ENCODE data around the gene TGM4.

The TGM4 gene

DNA sequence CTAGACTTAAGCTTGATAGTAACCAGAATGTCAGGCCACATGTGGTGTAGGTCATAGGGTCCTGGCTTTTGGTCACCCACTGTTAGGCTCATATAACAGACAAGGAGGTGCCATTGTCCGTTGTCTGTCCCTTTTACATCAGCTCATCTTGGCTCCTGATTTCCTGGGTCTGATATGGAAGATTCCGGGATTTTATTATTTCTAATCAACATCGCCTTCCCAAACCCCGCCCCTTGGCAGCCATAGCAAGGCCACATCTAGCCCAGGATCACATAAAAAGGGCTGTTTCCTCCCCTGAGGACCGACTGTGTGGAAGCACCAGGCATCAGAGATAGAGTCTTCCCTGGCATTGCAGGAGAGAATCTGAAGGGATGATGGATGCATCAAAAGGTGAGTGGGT lies at the start of gene TGM4:
Gene TGM4 (plus strand): TSS at position 301 of the 400 bp plus-strand sequence. CDS start 71 bp downstream, at position 372.
- TF ChIP-seq, protein P1, sequence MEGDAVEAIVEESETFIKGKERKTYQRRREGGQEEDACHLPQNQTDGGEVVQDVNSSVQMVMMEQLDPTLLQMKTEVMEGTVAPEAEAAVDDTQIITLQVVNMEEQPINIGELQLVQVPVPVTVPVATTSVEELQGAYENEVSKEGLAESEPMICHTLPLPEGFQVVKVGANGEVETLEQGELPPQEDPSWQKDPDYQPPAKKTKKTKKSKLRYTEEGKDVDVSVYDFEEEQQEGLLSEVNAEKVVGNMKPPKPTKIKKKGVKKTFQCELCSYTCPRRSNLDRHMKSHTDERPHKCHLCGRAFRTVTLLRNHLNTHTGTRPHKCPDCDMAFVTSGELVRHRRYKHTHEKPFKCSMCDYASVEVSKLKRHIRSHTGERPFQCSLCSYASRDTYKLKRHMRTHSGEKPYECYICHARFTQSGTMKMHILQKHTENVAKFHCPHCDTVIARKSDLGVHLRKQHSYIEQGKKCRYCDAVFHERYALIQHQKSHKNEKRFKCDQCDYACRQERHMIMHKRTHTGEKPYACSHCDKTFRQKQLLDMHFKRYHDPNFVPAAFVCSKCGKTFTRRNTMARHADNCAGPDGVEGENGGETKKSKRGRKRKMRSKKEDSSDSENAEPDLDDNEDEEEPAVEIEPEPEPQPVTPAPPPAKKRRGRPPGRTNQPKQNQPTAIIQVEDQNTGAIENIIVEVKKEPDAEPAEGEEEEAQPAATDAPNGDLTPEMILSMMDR (IDR thresholded peaks at IDR 0.05; ENCODE audit: borderline replicate concordance, insufficient read depth, low read depth, low read length) = no peak
- H3K4me3 ChIP-seq (ENCODE audit: low read depth, low read length) = no peak within 1 kb of the TSS

DNA sequence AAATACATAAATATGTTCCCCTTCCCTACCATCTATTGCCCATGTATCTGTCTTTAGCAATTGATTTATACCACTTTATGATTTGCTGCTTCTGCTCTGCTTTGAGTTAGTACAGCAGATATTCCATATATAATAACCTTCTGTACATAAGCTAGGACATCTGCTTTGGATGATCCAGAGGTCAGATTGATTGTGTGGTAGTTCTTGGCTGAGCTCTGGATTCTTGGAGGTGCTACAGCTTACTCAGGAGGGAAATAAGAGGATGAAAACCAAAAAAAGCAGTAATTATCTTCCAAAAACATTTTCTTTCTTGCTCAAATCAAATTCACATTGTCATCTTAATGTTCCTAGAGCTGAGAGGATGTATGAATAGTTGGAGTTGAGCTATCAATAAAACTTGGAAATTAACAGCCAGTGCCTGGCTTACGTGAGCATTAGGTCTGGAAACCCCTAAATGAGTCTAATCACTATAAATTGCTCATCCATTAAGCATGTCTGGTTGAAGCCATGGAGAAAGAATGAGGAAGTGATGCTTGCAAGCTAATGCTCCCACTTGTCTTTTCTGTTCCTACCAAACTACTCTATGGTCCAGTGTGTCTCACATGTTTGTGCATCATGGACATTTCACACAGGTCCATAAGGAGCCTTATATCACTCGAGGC lies 49.0 kb upstream of the TGM4 start:
- TF ChIP-seq, protein P1 (IDR thresholded peaks at IDR 0.05; ENCODE audit: borderline replicate concordance, insufficient read depth, low read depth, low read length) = no peak
- H3K4me3 ChIP-seq (ENCODE audit: low read depth, low read length) = no peak overlapping the region

DNA sequence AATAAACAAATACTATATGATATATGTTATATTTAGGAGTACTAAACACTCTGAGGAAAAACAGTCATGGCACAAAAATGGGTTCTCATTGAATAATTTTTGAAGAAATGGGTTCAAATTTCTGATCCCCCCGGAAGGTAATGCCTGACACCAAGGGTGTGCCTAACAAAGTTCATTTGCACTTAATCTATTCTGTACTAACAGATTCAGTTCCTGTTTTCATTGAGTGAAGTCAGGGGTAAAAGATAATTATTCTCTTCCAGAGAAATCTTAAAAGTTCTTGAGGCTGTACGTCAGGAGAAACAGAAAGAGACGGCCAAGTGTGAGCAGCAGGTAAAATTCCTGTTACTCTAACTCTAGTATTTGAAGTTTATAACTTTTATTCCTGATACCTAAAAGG lies 47.2 kb upstream of the TGM4 start:
- no peak overlapping the region for H3K4me3 ChIP-seq (ENCODE audit: low read depth, low read length)
- TF ChIP-seq, protein P1 (IDR thresholded peaks at IDR 0.05; ENCODE audit: borderline replicate concordance, insufficient read depth, low read depth, low read length) = no peak

DNA sequence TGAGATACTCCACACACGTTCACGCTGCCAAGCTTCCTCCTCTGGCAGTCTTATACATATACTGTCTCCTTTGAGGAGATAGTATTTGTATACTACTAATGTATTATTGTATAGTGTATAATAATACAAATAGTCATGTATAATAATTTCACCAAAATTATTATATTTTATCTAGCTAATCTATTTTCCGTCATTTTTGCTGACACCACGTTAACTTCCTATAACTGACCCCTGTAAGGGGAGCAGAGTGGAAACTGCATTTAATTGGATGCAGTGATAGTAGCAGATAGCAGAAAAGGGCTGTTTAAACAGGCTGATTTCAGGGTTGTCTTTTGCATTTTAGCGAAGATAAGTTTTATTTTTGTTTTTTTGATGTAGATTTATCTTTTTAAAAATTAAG lies 43.2 kb upstream of the TGM4 start:
- H3K4me3 ChIP-seq (ENCODE audit: low read depth, low read length) = no peak overlapping the region
- TF ChIP-seq, protein P1 (IDR thresholded peaks at IDR 0.05; ENCODE audit: borderline replicate concordance, insufficient read depth, low read depth, low read length) = no peak

DNA sequence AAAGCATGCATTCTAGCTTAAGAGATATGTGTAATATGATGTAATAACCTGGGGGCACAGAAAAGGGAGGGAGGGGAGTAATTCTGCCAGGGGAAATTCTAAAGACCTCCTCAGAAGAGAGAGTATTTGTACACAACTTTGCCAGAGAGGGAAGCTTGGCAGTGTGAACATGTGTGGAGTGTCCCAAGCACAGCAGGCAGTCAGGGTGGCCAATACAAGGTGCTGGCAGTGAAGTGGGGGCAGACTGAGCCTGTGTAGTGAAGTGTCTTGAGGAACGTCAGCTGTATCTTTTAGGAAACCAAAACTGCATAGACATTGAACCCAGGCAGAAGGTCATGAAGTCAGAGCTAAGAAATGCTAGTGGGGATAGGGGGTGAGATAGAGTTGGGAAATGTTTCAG lies 42.4 kb upstream of the TGM4 start:
- H3K4me3 ChIP-seq (ENCODE audit: low read depth, low read length) = no peak overlapping the region
- TF ChIP-seq, protein P1 (IDR thresholded peaks at IDR 0.05; ENCODE audit: borderline replicate concordance, insufficient read depth, low read depth, low read length) = no peak

DNA sequence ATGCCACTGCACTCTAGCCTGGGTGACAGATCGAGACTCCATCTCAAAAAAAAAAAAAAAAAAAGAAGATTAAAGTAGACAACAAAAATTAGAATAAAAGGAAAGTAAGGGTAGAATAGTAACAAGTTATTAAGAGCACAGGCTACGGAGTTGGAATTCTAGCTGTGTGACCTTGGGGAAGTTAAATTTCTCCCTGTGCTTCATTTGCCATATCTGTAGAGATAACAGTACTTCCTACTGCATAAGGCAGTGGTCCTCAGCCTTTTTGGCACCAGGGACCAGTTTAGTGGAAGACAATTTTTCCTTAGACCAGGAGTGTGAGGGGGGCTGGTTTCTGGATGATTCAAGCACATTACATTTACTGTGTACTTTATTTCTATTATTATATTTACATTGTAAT lies 41.4 kb upstream of the TGM4 start:
- no peak overlapping the region for H3K4me3 ChIP-seq (ENCODE audit: low read depth, low read length)
- TF ChIP-seq, protein P1 (IDR thresholded peaks at IDR 0.05; ENCODE audit: borderline replicate concordance, insufficient read depth, low read depth, low read length) = no peak

DNA sequence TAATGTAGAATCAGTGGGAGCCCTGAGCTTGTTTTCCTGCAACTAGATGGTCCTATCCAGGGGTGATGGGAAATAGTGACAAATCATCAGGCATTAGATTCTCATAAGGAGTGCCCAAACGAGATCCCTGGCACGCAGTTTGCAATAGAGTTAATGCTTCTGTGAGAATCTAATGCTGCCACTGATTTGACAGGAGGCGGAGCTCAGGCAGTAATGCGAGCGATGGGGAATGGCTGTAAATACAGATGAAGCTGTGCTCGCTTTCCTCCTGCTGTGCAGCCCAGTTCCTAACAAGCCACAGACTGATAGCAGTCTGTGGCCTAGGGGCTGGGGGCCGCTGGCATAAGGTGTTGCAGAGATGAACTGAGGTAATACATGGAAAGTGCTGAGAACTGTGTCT lies 41.0 kb upstream of the TGM4 start:
- TF ChIP-seq, protein P1 (IDR thresholded peaks at IDR 0.05; ENCODE audit: borderline replicate concordance, insufficient read depth, low read depth, low read length) = no peak
- no peak overlapping the region for H3K4me3 ChIP-seq (ENCODE audit: low read depth, low read length)

Measured in GM12875 (cell line).